SK-N-MC (cell line): ENCODE results near the gene CHPF.

ENCODE experiments used
- DNase-seq: peaks from one replicate; pipeline ENCODE4 v3.0.0-alpha.2; 2011; ENCODE audit warnings: low read depth, low spot score
- H3K27ac ChIP-seq: fragments of 200-600 bp; sonication (generic); 2 replicates; pipeline ENCODE4 v1.5.1; 2016; ENCODE audit warnings: mixed run types
- H3K36me3 ChIP-seq: fragments of 200-600 bp; sonication (generic); 2 replicates; pipeline ENCODE4 v1.6.1; 2017; ENCODE audit warnings: antibody characterized with exemption, low read length, mixed read lengths; ENCODE audit not compliant: insufficient read depth
- H3K4me3 ChIP-seq: fragments of 200-600 bp; sonication (generic); 2 replicates; pipeline ENCODE4 v1.5.1; 2016
- H3K9ac ChIP-seq: fragments of 200-600 bp; sonication (generic); 2 replicates; pipeline ENCODE4 v1.8.0; 2017; ENCODE audit warnings: mixed run types, mixed read lengths; ENCODE audit not compliant: insufficient read length
- H3K9me3 ChIP-seq: fragments of 200-600 bp; sonication (generic); 2 replicates; pipeline ENCODE4 v1.6.1; 2017; ENCODE audit warnings: low read depth, mild to moderate bottlenecking, antibody characterized with exemption, low read length, moderate library complexity, mixed read lengths
- EZH2 ChIP-seq: fragments of 200-600 bp; sonication (generic); IDR thresholded peaks from one replicate; pipeline ENCODE4 v1.6.1; 2017; ENCODE audit warnings: antibody characterized with exemption
- FOXP2 ChIP-seq: optimal IDR thresholded peaks from 2 replicates; pipeline ENCODE3; 2011; ENCODE audit warnings: mild to moderate bottlenecking, moderate library complexity; ENCODE audit not compliant: insufficient read depth; ENCODE audit errors: extremely low read length, control extremely low read depth
- POLR2AphosphoS5 ChIP-seq: IDR thresholded peaks from 2 replicates; pipeline ENCODE4 v1.6.1; 2012; ENCODE audit warnings: mild to moderate bottlenecking, low read depth, low read length, borderline replicate concordance

The CHPF gene

GRCh38 chr2:219514836-219515235 is 28.8 kb downstream of the CHPF start:
- Histone ChIP-seq H3K9ac (no peak overlapping the region), H3K27ac (no peak overlapping the region), H3K36me3 (no peaks in the 10 kb centered on the region), H3K9me3 (no peaks in the 10 kb centered on the region), H3K4me3 (no peak overlapping the region)
- TF ChIP-seq POLR2AphosphoS5 (no peak), EZH2 (no peak), FOXP2 (no peak)
- no peak for DNase-seq

DNA sequence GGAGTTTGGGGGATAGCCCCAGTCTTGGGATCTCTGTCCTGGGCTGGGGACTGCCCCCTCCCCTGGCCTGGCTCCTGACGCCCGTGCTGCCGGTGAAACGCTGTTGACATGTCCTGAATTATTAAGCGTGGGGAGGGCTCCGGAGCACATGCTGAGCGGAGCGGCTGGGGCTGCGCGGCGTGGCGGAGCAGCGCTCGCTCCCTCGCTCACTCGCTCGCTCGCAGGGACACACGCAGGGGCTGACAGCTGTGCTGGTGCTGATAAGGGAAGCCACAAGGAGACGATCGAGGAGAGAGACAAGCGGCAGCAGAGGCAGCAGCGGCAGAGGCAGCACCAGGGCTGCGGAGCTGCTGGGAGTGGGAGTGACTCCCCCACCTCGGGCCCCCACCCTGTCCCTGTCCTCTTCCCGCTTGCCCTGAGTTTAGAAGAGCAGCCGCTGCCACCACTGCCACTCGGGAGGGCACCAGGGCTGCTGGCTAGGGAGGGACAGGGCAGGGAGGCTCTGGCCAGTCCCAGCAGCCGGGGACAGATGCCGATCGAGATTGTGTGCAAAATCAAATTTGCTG is 29.3 kb downstream of the CHPF start, which contains the start of gene ASIC4:
TSS of gene ASIC4 (plus strand) at position 287 of the 566 bp plus-strand sequence. CDS start at position 530, 243 bp downstream.
- no peak for DNase-seq
- Histone ChIP-seq H3K27ac (no peak within 1 kb of the TSS), H3K4me3 (peak within 1 kb of the TSS; percentile 45), H3K9ac (no peak within 1 kb of the TSS), H3K9me3 (no peaks in the 10 kb centered on the region), H3K36me3 (no peaks in the 10 kb centered on the region)
- no peak for TF ChIP-seq FOXP2
- TF ChIP-seq EZH2, result no peak
- no peak for TF ChIP-seq POLR2AphosphoS5

GRCh38 chr2:219513787-219514186 is 29.8 kb downstream of the CHPF start:
- no peak for TF ChIP-seq POLR2AphosphoS5
- no peak for TF ChIP-seq FOXP2
- TF ChIP-seq EZH2, result no peak
- peak overlapping the region; percentile 45 for H3K4me3 ChIP-seq
- no peaks in the 10 kb centered on the region for H3K9me3 ChIP-seq
- no peaks in the 10 kb centered on the region for H3K36me3 ChIP-seq
- H3K27ac ChIP-seq, result no peak overlapping the region
- no peak overlapping the region for H3K9ac ChIP-seq
- no peak for DNase-seq

- no peak overlapping the region for H3K4me3 ChIP-seq
- no peak for DNase-seq
- H3K36me3 ChIP-seq, result no peaks in the 10 kb centered on the region
- no peak for TF ChIP-seq EZH2
- TF ChIP-seq FOXP2, result no peak
- no peak for TF ChIP-seq POLR2AphosphoS5
- H3K27ac ChIP-seq, result no peak overlapping the region
- no peaks in the 10 kb centered on the region for H3K9me3 ChIP-seq
- H3K9ac ChIP-seq, result no peak overlapping the region
Measured at GRCh38 chr2:219512524-219513216, 30.9 kb downstream of the CHPF start.

GRCh38 chr2:219511547-219512325 is 31.9 kb downstream of the CHPF start:
- no peak overlapping the region for H3K9ac ChIP-seq
- H3K9me3 ChIP-seq, result no peaks in the 10 kb centered on the region
- no peak for DNase-seq
- no peak overlapping the region for H3K4me3 ChIP-seq
- no peaks in the 10 kb centered on the region for H3K36me3 ChIP-seq
- no peak for TF ChIP-seq FOXP2
- TF ChIP-seq EZH2, result no peak
- no peak for TF ChIP-seq POLR2AphosphoS5
- no peak overlapping the region for H3K27ac ChIP-seq

DNA sequence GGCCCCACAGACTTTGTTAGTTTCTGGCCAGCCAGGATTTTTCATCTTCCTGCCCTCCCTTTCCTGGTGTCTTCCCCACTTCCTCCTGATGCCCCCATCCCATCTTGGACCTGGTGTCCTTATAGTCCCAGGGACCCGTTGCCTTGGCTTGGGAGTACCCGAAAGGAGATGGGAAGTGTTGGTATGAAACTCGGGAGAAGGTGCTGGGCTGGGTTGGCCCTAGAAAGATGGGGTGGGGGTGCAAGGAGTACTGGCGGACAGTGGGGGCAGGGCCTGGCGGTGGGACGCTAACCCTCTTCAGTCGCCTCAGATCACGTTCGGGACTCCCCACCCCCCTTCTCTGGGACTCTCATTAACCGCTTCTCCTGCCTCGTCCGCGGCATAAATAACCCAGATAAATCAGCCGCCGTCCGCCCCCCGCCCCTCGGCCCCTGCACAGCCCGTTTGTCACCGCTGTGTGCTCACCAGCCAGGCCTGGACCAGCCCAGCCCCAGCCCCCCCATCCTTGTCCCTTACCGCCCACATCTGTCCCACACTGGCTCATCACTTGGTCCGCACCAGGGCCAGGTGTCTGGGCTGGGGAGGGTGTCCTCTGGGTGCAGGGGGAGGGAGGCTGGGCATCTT is 33.0 kb downstream of the CHPF start:
- Histone ChIP-seq H3K27ac (no peak overlapping the region), H3K9ac (no peak overlapping the region), H3K36me3 (no peaks in the 10 kb centered on the region), H3K9me3 (no peaks in the 10 kb centered on the region), H3K4me3 (no peak overlapping the region; the same call in 1 of the 2 replicates)
- no peak for TF ChIP-seq POLR2AphosphoS5
- no peak for TF ChIP-seq FOXP2
- no peak for TF ChIP-seq EZH2
- no peak for DNase-seq

DNA sequence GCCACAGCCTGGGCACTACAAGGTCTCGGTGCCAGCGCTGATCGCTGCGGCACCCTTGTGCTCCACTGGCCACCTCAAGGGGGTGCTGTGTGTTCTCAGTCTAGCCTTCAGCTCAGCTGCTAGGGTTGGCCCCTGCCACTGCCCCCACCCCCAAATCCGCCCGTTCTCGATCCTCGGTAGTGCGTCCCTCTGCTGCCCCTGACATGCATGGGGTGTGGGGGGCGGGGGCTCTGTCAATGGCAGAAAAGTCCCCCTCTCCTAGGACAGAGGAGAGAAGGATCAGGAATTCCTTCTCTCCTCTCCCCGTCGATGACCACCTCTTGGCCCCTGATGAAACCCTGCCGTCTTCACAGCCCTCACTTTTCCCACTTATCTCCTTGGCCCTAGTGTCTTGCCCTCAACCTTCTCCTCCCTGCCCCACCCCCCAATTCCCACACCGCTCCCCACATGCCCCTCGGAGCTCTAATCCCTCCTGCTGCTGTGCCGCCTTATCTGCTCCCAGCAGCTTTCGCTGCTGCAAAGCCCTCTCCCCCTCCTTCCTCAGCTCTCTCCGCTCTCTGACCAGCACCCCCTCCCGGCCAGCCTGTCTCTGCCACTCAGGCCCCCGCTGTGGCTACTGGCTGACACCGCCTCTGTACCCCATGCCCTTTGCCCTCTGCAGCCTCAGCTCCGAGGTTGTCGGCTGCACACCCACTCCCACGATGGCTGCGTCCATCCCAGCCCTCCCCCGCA is 33.7 kb downstream of the CHPF start:
- no peaks in the 10 kb centered on the region for H3K9me3 ChIP-seq
- no peak for DNase-seq
- no peak overlapping the region for H3K9ac ChIP-seq
- H3K27ac ChIP-seq, result peak overlapping the region; percentile 38; the same call in 1 of the 2 replicates
- peak overlapping the region; percentile 65 for H3K4me3 ChIP-seq
- TF ChIP-seq POLR2AphosphoS5, result no peak
- TF ChIP-seq FOXP2, result no peak
- no peaks in the 10 kb centered on the region for H3K36me3 ChIP-seq
